HepG2 (cell line): ENCODE measurements around the gene PDGFB. TPM values are rescaled to one million over a fixed set of nuclear protein-coding genes. Genes with fewer than 3 reads are reported as not detected.

ENCODE experiments used
- ATAC-seq: fragments of 200-7000 bp; cut with Tn5 transposase; 3 replicates; pipeline ENCODE4 v1.9.1; 2020; ENCODE audit warnings: mild to moderate bottlenecking, moderate library complexity
- BruUV-seq: library from RNA; stranded (reverse); fragments of 400-500 nt; replicated peaks from 2 replicates; lab custom pipeline; 2021; lab: Mats Ljungman, UMichigan
- CTCF ChIA-PET: fragments of 300-600 bp; formaldehyde crosslinking; extraction: SDS; loops from one replicate; lab custom pipeline; 2021; ENCODE audit warnings: low total read pairs, inconsistent platforms, low intra/inter-chr PET ratio; lab: Yijun Ruan, JAX
- POLR2A ChIA-PET: fragments of 350-600 bp; sonication (Branson Sonifier 250); formaldehyde crosslinking; loops from one replicate; lab custom pipeline; 2020; ENCODE audit warnings: antibody characterized with exemption, inconsistent platforms; lab: Yijun Ruan, JAX
- DNase-seq: peaks from one replicate; pipeline ENCODE4 v3.0.0-alpha.2; 2015; ENCODE audit warnings: low spot score
- FAIRE-seq: peaks from 3 replicates; lab custom pipeline; 2011; peaks lifted over from hg19 to GRCh38; lab: Jason Lieb, UNC
- H2AFZ ChIP-seq: one replicate; pipeline ENCODE4 v1.6.1; 2011; ENCODE audit warnings: low read length, inconsistent platforms
- H3K27ac ChIP-seq: fragments of 300-600 bp; 3 replicates; pipeline ENCODE4 v1.8.0; 2011; ENCODE audit warnings: mixed run types, mild to moderate bottlenecking, mixed read lengths, low read length, inconsistent platforms; ENCODE audit not compliant: insufficient read depth; ENCODE audit errors: extremely low read length
- H3K27me3 ChIP-seq, 2 experiments: fragments of 200-600 bp in 1 of 2; 2 replicates in 1 of 2; 3 replicates in 1 of 2; pipeline versions ENCODE4 v1.6.0 to v1.8.0; 2011; ENCODE audit warnings: low read length in 2 of 2, mild to moderate bottlenecking in 2 of 2, moderate library complexity in 2 of 2, inconsistent platforms in 1 of 2; ENCODE audit not compliant: insufficient read depth in 2 of 2, control insufficient read depth in 1 of 2
- H3K36me3 ChIP-seq, 2 experiments: fragments of 200-600 bp in 1 of 2; replicated peaks in 1 of 2; 2 replicates in 1 of 2; 3 replicates in 1 of 2; pipeline versions ENCODE4 v1.5.1 to v1.8.0; 2011; ENCODE audit warnings: low read length in 2 of 2, inconsistent platforms in 1 of 2; ENCODE audit not compliant: insufficient read depth in 2 of 2, control insufficient read depth in 1 of 2
- H3K4me1 ChIP-seq: 2 replicates; pipeline ENCODE4 v1.5.1; 2012; ENCODE audit warnings: low read length, inconsistent platforms; ENCODE audit not compliant: insufficient read depth
- H3K4me2 ChIP-seq: 2 replicates; pipeline ENCODE4 v1.6.0; 2011; ENCODE audit warnings: low read depth, low read length, inconsistent platforms
- H3K4me3 ChIP-seq, 3 experiments: fragments of 200-600 bp in 1 of 3; sonication (generic), shearing (Covaris generic) in 1 of 3; replicated peaks in 1 of 3; 2 replicates each; pipeline ENCODE4 v1.5.1; 2011 to 2016; ENCODE audit warnings: low read length in 3 of 3, inconsistent platforms in 2 of 3, low read depth in 2 of 3, mild to moderate bottlenecking in 2 of 3, control low read depth in 1 of 3, mixed read lengths in 1 of 3; ENCODE audit not compliant: insufficient read depth in 1 of 3
- H3K79me2 ChIP-seq: one replicate; pipeline ENCODE4 v1.6.1; 2011; ENCODE audit warnings: low read length, inconsistent platforms; ENCODE audit not compliant: insufficient read depth
- H3K9ac ChIP-seq: 2 replicates; pipeline ENCODE4 v1.6.0; 2011; ENCODE audit warnings: mild to moderate bottlenecking, low read depth, low read length, inconsistent platforms; ENCODE audit not compliant: insufficient read depth
- H3K9me3 ChIP-seq: 2 replicates; pipeline ENCODE4 v1.5.1; 2012; ENCODE audit warnings: mild to moderate bottlenecking, low read length
- H4K20me1 ChIP-seq: 2 replicates; pipeline ENCODE4 v1.6.0; 2011; ENCODE audit warnings: inconsistent platforms, mild to moderate bottlenecking, low read length, moderate library complexity; ENCODE audit not compliant: insufficient read depth
- CBX2 ChIP-seq, 2 experiments: fragments of 200-600 bp in 1 of 2; sonication (generic); formaldehyde crosslinking in 1 of 2; IDR thresholded peaks; 2 replicates each; pipeline versions ENCODE4 v1.7.0 to v1.8.1; 2018 to 2022; ENCODE audit warnings: low read depth in 2 of 2, low read length in 1 of 2, mild to moderate bottlenecking in 1 of 2, missing genetic modification reagents in 1 of 2
- CREB1 ChIP-seq, 2 experiments: fragments of 450-650 bp in 1 of 2; IDR thresholded peaks; 2 replicates each; pipeline ENCODE4 v1.6.1; 2016 to 2017; ENCODE audit warnings: control low read depth in 1 of 2, mild to moderate bottlenecking in 1 of 2, missing compliant biosample characterization in 1 of 2, missing genetic modification characterization in 1 of 2
- CTCF ChIP-seq: sonication (generic); formaldehyde crosslinking; IDR thresholded peaks from 2 replicates; pipeline ENCODE4 v1.5.0; 2020; ENCODE audit warnings: mild to moderate bottlenecking, missing genetic modification reagents, moderate library complexity
- NR2F6 ChIP-seq, 2 experiments: IDR thresholded peaks; 2 replicates each; pipeline ENCODE4 v1.6.1; 2016; ENCODE audit warnings: antibody characterized with exemption in 1 of 2, mild to moderate bottlenecking in 1 of 2
- PTBP1 ChIP-seq: fragments of 200-400 bp; formaldehyde crosslinking; IDR thresholded peaks from 2 replicates; pipeline ENCODE4 v1.6.1; 2018; ENCODE audit warnings: low read length, low read depth; ENCODE audit not compliant: poor library complexity, severe bottlenecking
- STAG1 ChIP-seq: sonication (generic); formaldehyde crosslinking; IDR thresholded peaks from 2 replicates; pipeline ENCODE4 v1.4.0; 2020; ENCODE audit warnings: missing genetic modification reagents
- WGBS: methylation state at CpG from one replicate; pipeline ENCODE4 v1.1.6; 2017; ENCODE audit warnings: low lambda C conversion rate; 5-methylcytosine and 5-hydroxymethylcytosine counted together
- in situ Hi-C: cut with HindIII; loops from 2 replicates; pipeline ENCODE4 v1.10.0; 2017; ENCODE audit warnings: low pct_unique_long_range_greater_than_20kb; ENCODE audit not compliant: extremely low pct_ligation_motif_present
- intact Hi-C: fragments of 100-400 bp; cut with micrococcal nuclease; formaldehyde crosslinking; loops from one replicate; pipeline ENCODE4 v1.10.0; 2022; ENCODE audit not compliant: unreplicated experiment
- polyA plus RNA-seq, 8 experiments: library from polyadenylated mRNA; depleted of rRNA in 3 of 8; stranded (reverse) in 7 of 8; unstranded in 1 of 8; fragments of >200 nt; fragmentation: Illumina TruSeq in 4 of 8; extraction: Trizol in 4 of 8; gene quantifications; 2 replicates each; pipeline versions ENCODE4 v1.2.1 to v1.2.3, GENCODE V29; 2011 to 2016; ENCODE audit warnings: low read depth in 4 of 8, missing spikeins in 1 of 8, mixed read lengths in 1 of 8; ENCODE audit not compliant: insufficient read depth in 1 of 8
- total RNA-seq, 5 experiments: library from RNA; depleted of rRNA; stranded (reverse); fragments of >200 nt; fragmentation: Illumina TruSeq; extraction: Trizol; gene quantifications; 2 replicates each; pipeline ENCODE4 v1.2.3, GENCODE V29; 2016; ENCODE audit warnings: low read depth in 1 of 5

Gene PDGFB
- total and polyA plus RNA-seq, 2 of the 13 experiments (the other 11 are each of a cell fraction or from before 2014, with no cell fraction given) = 1.4 to 10.1 TPM

- TF ChIP-seq CTCF (CRISPR knock-in tag) (peak; percentile 33; the same call in 1 of the 2 replicates), CBX2 (IDR thresholded peaks at IDR 0.05; ENCODE audit: low read depth, low read length) (no peak), CBX2 (CRISPR knock-in tag; IDR thresholded peaks at IDR 0.05; ENCODE audit: low read depth) (no peak), NR2F6 (IDR thresholded peaks at IDR 0.05) (peak; percentile 29; the same call in 1 of the 2 replicates), NR2F6 (CRISPR knock-in tag; IDR thresholded peaks at IDR 0.05) (peak; percentile 60), CREB1 (IDR thresholded peaks at IDR 0.05) (peak; percentile 27; the same call in 1 of the 2 replicates), CREB1 (CRISPR knock-in tag; IDR thresholded peaks at IDR 0.05) (no peak), PTBP1 (no peak)
Observed at GRCh38 chr22:39212721-39213376, 31.9 kb downstream of the PDGFB start (continued).

GRCh38 chr22:39209756-39210155, 35.0 kb downstream of the PDGFB start:
- Histone ChIP-seq H3K27ac (no peak overlapping the region), H3K36me3 (no peaks in the 10 kb centered on the region), H3K79me2 (no peaks in the 10 kb centered on the region), H3K9ac (no peak overlapping the region), H4K20me1 (no peaks in the 10 kb centered on the region), H3K4me3 (no peak overlapping the region), H3K9me3 (no peaks in the 10 kb centered on the region), H3K27me3 (no peaks in the 10 kb centered on the region; a peak in 1 of 5 replicates), H3K4me2 (no peak overlapping the region), H2AFZ (no peak overlapping the region), H3K4me1 (peaks cover 38% of the 10 kb centered on the region)
- FAIRE-seq (no peak), ATAC-seq (peak; percentile 29; the same call in 1 of the 3 replicates), DNase-seq (no peak)
- no TSS peak for BruUV-seq
- TF ChIP-seq STAG1 (CRISPR knock-in tag) = peak; percentile 17; the same call in 1 of the 2 replicates
- no peak for TF ChIP-seq CREB1 (IDR thresholded peaks at IDR 0.05)
- TF ChIP-seq CREB1 (CRISPR knock-in tag; IDR thresholded peaks at IDR 0.05) = no peak
- 0 out of 2 replicates have a peak, but pooled peaks have one; percentile 10 for TF ChIP-seq CTCF (CRISPR knock-in tag)
- intact Hi-C loops = loop anchor here (5.0 kb wide), 1 partner anchor 37 kb away; no protein-coding TSS in a partner anchor
- in situ Hi-C loops = no loop called here
- 72% methylated on average over 2 of the region's 9 CpGs for WGBS
- ChIA-PET POLR2A (no interaction called here), CTCF (no interaction called here)
